ENCODE data around the gene ENC1.
"Not testable (repeated sequence)": the region's sequence is repeated elsewhere in the genome, so short reads cannot be mapped to it uniquely, and the experiment has no call there.

DNA sequence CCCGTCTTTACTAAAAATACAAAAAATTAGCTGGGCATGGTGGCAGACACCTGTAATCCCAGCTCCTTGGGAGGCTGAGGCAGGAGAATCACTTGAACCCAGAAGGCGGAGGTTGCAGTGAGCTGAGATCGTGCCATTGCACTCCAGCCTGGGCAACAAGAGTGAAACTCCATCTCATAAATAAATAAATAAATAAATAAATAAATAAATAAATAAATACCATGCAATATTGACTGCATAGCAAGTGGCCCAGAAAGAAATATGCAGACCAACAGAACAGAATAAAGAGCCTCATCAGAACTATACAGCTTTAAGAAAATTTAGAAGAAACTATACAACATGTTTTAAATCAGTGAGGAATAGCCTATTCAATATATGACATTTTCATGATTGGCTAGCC is 37.6 kb upstream of the ENC1 start:
- TF ChIP-seq POLR2A (IDR thresholded peaks at IDR 0.05; ENCODE audit: low read depth, low read length); POLR2AphosphoS5 (IDR thresholded peaks at IDR 0.05; ENCODE audit: low read depth, low read length); PAX5 (IDR thresholded peaks at IDR 0.05; ENCODE audit: insufficient read depth, low read length, severe bottlenecking); TAF1 (IDR thresholded peaks at IDR 0.05; ENCODE audit: low read depth, low read length); SPI1 (IDR thresholded peaks at IDR 0.05; ENCODE audit: low read depth, low read length): not testable (repeated sequence)
